Stimulated activated CD8-positive, alpha-beta memory T cell treated with anti-CD3 and anti-CD28 coated beads, Interleukin-15, amount 100 ng/mL, for 1 hour (primary cell): ENCODE results near the gene TBC1D3B.
"Not testable (repeated sequence)": the region's sequence is repeated elsewhere in the genome, so short reads cannot be mapped to it uniquely, and the experiment has no call there.

ENCODE experiments used
- DNase-seq: peaks from one replicate; pipeline ENCODE4 v3.0.0-alpha.2; 2020; ENCODE audit warnings: low read depth

Gene TBC1D3B

DNA sequence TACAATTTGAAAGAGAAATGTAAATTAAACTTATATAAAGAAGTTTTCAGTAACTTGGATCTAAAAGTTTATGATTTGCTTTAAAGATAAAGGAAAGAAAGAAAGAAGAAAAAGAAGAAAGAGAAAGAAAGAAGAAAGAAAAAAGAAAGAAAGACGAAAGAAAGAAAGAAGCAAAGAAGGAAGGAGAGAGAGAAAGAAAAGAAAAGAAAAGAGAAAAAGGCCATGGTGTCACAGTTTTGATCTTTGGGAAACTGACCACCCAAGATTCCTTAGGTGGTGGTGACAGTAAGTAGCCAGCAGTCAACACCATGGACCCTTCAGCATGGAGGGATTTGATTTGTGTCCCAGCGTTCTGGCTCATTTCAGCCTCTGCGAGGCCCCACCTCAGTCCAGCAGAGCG is 24.7 kb upstream of the TBC1D3B start:
- not testable (repeated sequence) for DNase-seq

DNA sequence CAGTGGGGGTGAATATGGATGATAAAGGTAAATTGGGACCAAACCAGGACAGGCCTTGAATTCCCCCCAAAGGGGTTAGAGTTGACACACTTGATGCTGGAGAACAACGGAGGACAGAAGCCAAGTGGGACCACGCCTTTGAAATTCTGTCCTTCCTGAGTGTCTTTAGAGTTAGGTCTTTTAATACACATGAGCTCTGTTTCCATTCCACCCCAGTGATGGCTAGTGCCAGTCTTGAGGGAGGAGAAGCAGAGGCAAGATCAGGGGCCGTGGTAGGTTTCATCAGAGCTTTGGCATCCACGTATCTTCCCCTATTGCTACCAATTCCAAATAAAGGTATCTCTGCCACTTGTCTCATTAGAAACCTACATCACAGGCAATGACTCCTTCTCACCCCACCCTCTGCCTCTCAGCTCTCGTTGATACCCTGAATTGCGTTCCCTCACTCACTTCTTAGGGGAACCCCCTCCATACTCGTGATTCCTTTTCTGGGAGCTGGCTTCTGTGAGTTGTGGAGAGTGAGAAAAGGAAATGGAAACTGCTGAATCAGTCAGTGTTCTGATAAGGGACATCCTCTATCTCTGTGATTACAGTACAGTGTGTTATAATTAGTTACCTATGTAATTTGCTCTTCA is 22.5 kb upstream of the TBC1D3B start:
- DNase-seq, result no peak

- DNase-seq, result no peak
Observed at GRCh38 chr17:36197387-36197703, 20.9 kb upstream of the TBC1D3B start.

GRCh38 chr17:36196131-36196486 is 19.7 kb upstream of the TBC1D3B start:
- DNase-seq, result no peak

- DNase-seq, result no peak
Observed at GRCh38 chr17:36195434-36196130, 19.1 kb upstream of the TBC1D3B start.

GRCh38 chr17:36194832-36195433 is 18.5 kb upstream of the TBC1D3B start:
- not testable (repeated sequence) for DNase-seq

DNA sequence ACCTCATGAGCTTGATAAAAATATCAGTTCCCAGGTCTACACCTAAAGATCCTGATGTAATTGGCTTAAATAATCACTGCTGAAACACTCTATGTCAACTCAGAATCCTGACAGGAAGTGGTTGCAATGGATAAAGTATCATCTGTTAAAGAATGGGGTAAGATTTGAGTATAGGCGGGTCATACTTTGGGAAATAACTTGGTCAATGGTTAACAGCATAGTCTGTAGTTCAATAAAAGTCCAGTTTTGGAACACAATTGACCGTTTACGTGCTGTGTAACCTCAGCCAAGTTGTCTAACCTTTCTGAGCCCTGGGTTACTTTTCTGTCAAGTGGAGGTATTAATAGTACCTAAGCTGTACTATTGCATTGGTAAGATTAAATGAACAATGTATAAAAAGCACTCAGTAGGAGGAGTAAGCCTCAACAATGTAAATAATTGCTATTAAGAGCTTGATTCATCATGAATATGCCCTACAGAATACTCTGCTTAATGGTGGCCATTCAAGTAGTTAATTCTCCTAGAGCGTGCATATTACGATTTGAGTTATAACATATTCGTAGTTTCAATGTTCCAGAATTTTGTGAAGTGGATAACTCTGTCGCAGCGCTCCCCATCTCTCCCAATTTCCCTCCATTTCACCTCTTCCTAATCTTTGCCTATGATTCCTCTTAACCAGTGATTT is 17.9 kb upstream of the TBC1D3B start:
- not testable (repeated sequence) for DNase-seq

- DNase-seq, result no peak
Observed at GRCh38 chr17:36193216-36193775, 16.9 kb upstream of the TBC1D3B start.

DNA sequence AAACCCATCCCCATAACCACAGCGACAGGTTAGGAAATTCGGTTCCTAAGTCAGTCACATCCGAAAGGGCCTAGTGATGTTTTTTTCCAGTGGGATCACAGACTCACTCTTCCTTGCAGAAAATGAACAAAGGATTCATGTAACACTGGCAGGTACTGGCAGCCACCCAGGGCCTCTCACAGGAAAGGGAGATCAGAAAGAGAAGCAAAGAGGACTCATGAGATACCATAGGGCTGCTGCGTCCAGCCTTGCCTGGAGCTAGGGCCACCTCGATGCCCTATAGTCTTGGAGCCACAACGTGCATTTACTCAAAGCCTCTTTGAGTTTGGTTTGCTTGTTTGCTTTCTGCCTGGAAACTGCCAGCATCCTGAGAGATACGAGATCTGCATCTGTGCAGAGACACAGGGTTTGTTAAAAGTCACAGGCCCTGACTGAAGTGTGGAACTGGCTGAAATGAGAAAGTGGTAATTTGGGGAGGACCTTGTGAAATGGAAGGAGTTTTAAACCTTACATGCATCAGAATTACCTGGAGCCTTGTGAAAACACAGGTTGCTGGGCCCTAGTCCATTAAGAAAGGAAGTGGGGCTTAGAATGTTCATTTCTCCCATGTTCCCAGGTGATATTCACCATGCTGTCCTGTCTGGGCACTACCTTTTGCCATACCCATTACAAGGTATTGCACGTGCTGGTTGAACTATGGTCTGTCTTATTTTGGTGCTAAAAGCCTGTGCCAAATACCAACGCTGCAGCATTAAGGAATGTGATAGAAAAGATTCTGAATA is 14.3 kb upstream of the TBC1D3B start:
- not testable (repeated sequence) for DNase-seq

GRCh38 chr17:36189993-36190392 is 13.6 kb upstream of the TBC1D3B start:
- not testable (repeated sequence) for DNase-seq

GRCh38 chr17:36188891-36189306 is 12.5 kb upstream of the TBC1D3B start:
- no peak for DNase-seq

GRCh38 chr17:36187943-36188665 is 11.7 kb upstream of the TBC1D3B start:
- not testable (repeated sequence) for DNase-seq

- DNase-seq, result not testable (repeated sequence)
Observed at GRCh38 chr17:36186810-36187763, 10.7 kb upstream of the TBC1D3B start.

DNA sequence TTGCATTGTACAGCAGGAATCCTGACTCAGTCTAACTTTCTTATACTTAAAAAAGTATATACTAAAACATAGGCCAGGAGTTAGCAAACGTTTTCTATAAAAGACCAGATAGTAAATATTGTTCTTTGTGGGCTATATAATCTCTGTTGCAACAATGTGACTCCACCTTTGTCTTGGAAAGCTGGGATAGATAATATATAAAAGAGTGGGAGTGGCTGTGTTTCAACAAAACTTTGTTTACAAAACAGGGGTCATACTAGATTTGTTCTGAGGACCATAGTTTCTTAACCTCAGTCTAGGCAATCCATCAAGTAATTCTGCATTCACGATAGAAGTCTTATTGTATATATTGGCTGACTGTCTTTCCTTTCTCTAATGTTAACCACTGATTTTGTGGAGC is 9.0 kb upstream of the TBC1D3B start:
- no peak for DNase-seq

DNA sequence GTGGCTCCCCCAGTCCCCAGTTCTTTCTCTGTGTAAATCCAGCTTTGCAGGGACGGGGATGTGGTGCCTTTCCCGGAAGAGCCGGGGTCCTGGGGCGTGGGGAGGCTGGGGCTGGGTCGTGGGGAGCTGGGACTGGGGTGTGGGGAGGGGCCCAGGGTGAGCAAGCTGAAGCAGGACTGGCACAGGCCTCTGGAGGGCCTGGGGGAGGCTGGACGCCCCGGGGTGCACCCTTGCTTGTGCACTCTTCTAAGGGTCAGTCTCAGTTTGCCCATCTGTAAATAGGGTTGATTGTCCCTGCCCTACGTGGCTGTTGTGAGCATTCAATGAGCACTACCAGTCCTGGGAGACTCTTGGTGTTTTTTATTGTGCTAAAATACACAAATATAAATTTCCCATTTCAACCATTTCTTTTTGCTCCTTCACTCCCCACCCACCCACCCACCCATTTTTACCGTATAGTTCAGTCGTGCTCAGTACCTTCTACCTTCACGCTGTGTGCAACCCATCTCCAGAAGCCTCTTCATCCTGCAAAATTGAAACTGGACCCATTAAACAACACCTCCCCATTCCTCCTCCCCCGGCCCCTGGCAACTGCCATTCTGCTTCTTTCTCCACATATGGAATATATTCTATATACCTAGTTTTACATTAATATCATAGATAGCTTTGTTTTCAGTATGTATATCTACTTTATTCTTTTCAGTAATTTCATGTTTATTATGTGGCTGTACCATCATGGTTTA is 7.8 kb upstream of the TBC1D3B start:
- DNase-seq, result no peak

GRCh38 chr17:36183001-36183971 is 6.8 kb upstream of the TBC1D3B start:
- no peak for DNase-seq

DNA sequence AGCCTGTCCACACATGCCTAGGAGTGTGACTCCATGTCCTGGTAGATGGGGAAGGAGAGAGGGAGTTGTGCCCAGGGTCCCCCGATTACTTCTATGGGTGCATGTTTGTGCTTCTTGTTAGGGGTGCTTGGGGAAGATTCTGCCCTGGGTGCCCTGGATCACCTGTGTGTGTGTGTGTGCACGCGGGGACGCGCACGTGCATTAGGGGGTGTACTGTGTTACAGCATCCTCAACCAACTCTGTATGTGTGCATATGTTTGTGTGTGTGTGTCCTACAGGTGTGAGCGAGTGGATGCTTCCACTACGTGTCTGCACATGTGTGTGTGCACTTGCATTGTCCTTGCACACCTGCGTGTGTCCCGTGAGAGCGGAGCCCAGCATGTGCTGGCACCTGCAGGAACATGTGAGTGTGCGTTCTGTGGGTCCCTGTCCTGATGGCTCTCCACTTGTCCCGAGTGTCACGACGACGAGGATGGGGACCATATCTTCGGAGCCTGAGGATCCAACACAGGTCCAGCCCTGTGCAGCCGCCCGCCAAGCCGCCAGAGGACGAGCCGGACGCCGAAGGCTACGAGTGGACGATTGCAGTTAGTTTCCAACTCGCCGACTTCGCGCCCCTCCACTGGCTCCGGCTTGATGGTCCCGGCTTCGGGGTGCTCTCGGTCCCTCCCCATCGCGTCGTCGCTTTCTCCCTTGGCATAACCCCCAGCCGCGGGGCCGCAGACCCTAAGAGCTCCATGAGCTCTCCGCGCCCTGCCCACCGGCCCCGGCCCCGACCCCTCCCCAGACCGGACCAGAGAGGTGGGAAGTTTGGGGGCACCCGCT is 6.0 kb upstream of the TBC1D3B start:
- DNase-seq, result no peak
